HEK293 (cell line): ENCODE results near the gene TRAPPC12.

Experiments
- CTCF ChIA-PET: fragments of 350-600 bp; formaldehyde crosslinking; extraction: SDS; loops from one replicate; lab custom pipeline; 2021; ENCODE audit warnings: antibody characterized with exemption; lab: Yijun Ruan, JAX
- POLR2A ChIA-PET: fragments of 300-600 bp; formaldehyde crosslinking; extraction: SDS; loops from one replicate; lab custom pipeline; 2020; ENCODE audit warnings: antibody characterized with exemption, inconsistent platforms; lab: Yijun Ruan, JAX
- H3K27ac ChIP-seq: fragments of 200-500 bp; sonication (Bioruptor generic); 2 replicates; pipeline ENCODE4 v1.5.1; 2014; ENCODE audit warnings: low read depth, low read length, control low read depth, inconsistent platforms; ENCODE audit errors: extremely low read depth
- H3K36me3 ChIP-seq, 2 experiments: fragments of 200-500 bp in 1 of 2; sonication (Bioruptor generic) in 1 of 2; 1 replicate in 1 of 2; 2 replicates in 1 of 2; pipeline ENCODE4 v1.5.1; 2014 to 2017; ENCODE audit warnings: inconsistent platforms in 2 of 2, low read length in 2 of 2; ENCODE audit not compliant: control insufficient read depth in 2 of 2, insufficient read depth in 1 of 2
- H3K4me1 ChIP-seq: fragments of 200-500 bp; sonication (Bioruptor generic); 2 replicates; pipeline ENCODE4 v1.5.1; 2014; ENCODE audit warnings: mild to moderate bottlenecking, low read length, inconsistent platforms; ENCODE audit not compliant: control insufficient read depth, insufficient read depth
- H3K4me3 ChIP-seq: 2 replicates; pipeline ENCODE4 v1.5.1; 2011; ENCODE audit warnings: low read depth, mild to moderate bottlenecking, control low read depth, low read length, moderate library complexity
- H3K9me3 ChIP-seq: fragments of 200-500 bp; sonication (Bioruptor generic); 2 replicates; pipeline ENCODE4 v1.5.1; 2014; ENCODE audit warnings: low read depth, low read length, inconsistent platforms; ENCODE audit not compliant: control insufficient read depth, insufficient read depth
- GLIS1 ChIP-seq: fragments of 450-650 bp; formaldehyde crosslinking; IDR thresholded peaks from 2 replicates; pipeline ENCODE4 v1.5.1; 2016; ENCODE audit warnings: missing biosample characterization, missing genetic modification characterization
- KLF10 ChIP-seq: fragments of 450-650 bp; IDR thresholded peaks from 2 replicates; pipeline ENCODE4 v1.5.1; 2018; ENCODE audit warnings: missing biosample characterization, mild to moderate bottlenecking, missing genetic modification characterization
- KLF17 ChIP-seq: fragments of 450-650 bp; formaldehyde crosslinking; IDR thresholded peaks from 2 replicates; pipeline ENCODE4 v1.5.1; 2016; ENCODE audit warnings: missing biosample characterization, missing genetic modification characterization
- KLF8 ChIP-seq: fragments of 450-650 bp; formaldehyde crosslinking; IDR thresholded peaks from 2 replicates; pipeline ENCODE4 v1.5.1; 2016; ENCODE audit warnings: missing biosample characterization, missing genetic modification characterization
- KLF9 ChIP-seq: fragments of 450-650 bp; formaldehyde crosslinking; IDR thresholded peaks from 2 replicates; pipeline ENCODE4 v1.5.1; 2016; ENCODE audit warnings: missing biosample characterization, missing genetic modification characterization, low read depth
- MEIS1 ChIP-seq: sonication (generic); formaldehyde crosslinking; IDR thresholded peaks from 2 replicates; pipeline ENCODE4 v1.8.1; 2022; ENCODE audit warnings: missing genetic modification reagents, mild to moderate bottlenecking, borderline replicate concordance
- PATZ1 ChIP-seq: fragments of 450-650 bp; formaldehyde crosslinking; IDR thresholded peaks from 2 replicates; pipeline ENCODE4 v1.5.1; 2016; ENCODE audit warnings: missing biosample characterization, missing genetic modification characterization
- PRDM10 ChIP-seq: fragments of 450-650 bp; formaldehyde crosslinking; IDR thresholded peaks from 2 replicates; pipeline ENCODE4 v1.5.1; 2016; ENCODE audit warnings: missing biosample characterization, missing genetic modification characterization
- SETDB1 ChIP-seq: IDR thresholded peaks from one replicate; pipeline ENCODE4 v1.6.1; 2017; ENCODE audit warnings: mild to moderate bottlenecking, low read length, moderate library complexity, mixed read lengths; ENCODE audit not compliant: insufficient read length
- YY1 ChIP-seq: fragments of 450-650 bp; formaldehyde crosslinking; IDR thresholded peaks from 2 replicates; pipeline ENCODE4 v1.5.1; 2018; ENCODE audit warnings: missing biosample characterization, missing genetic modification characterization
- ZBTB26 ChIP-seq: fragments of 450-650 bp; formaldehyde crosslinking; optimal IDR thresholded peaks from 2 replicates; pipeline ENCODE3; 2016; ENCODE audit warnings: missing biosample characterization, mild to moderate bottlenecking, missing genetic modification characterization
- ZFP69B ChIP-seq: fragments of 450-650 bp; formaldehyde crosslinking; IDR thresholded peaks from 2 replicates; pipeline ENCODE4 v1.5.1; 2016; ENCODE audit warnings: missing biosample characterization, missing genetic modification characterization
- ZNF146 ChIP-seq: fragments of 450-650 bp; formaldehyde crosslinking; IDR thresholded peaks from 2 replicates; pipeline ENCODE4 v1.5.1; 2016; ENCODE audit warnings: missing biosample characterization, missing genetic modification characterization
- ZNF214 ChIP-seq: fragments of 450-650 bp; formaldehyde crosslinking; IDR thresholded peaks from 2 replicates; pipeline ENCODE4 v1.5.1; 2017; ENCODE audit warnings: missing biosample characterization, mild to moderate bottlenecking, missing genetic modification characterization, borderline replicate concordance
- ZNF248 ChIP-seq: fragments of 450-650 bp; formaldehyde crosslinking; IDR thresholded peaks from 2 replicates; pipeline ENCODE4 v1.5.1; 2017; ENCODE audit warnings: missing biosample characterization, missing genetic modification characterization
- ZNF335 ChIP-seq: fragments of 450-650 bp; formaldehyde crosslinking; conservative IDR thresholded peaks from 2 replicates; pipeline ENCODE4 v1.5.1; 2016; ENCODE audit warnings: missing biosample characterization, missing genetic modification characterization
- ZNF394 ChIP-seq: fragments of 450-650 bp; formaldehyde crosslinking; IDR thresholded peaks from 2 replicates; pipeline ENCODE4 v1.5.1; 2016; ENCODE audit warnings: missing biosample characterization, missing genetic modification characterization, mild to moderate bottlenecking, moderate library complexity, borderline replicate concordance
- ZNF501 ChIP-seq: fragments of 450-650 bp; formaldehyde crosslinking; IDR thresholded peaks from 2 replicates; pipeline ENCODE4 v1.5.1; 2016; ENCODE audit warnings: missing biosample characterization, missing genetic modification characterization
- ZNF610 ChIP-seq: fragments of 450-650 bp; formaldehyde crosslinking; IDR thresholded peaks from 2 replicates; pipeline ENCODE4 v1.5.1; 2016; ENCODE audit warnings: missing biosample characterization, missing genetic modification characterization, borderline replicate concordance
- ZNF629 ChIP-seq: fragments of 450-650 bp; formaldehyde crosslinking; IDR thresholded peaks from 2 replicates; pipeline ENCODE4 v1.5.1; 2017; ENCODE audit warnings: missing biosample characterization, missing genetic modification characterization
- ZNF658 ChIP-seq: fragments of 450-650 bp; formaldehyde crosslinking; IDR thresholded peaks from 2 replicates; pipeline ENCODE4; 2016; ENCODE audit warnings: missing biosample characterization, missing genetic modification characterization
- ZNF664 ChIP-seq: fragments of 450-650 bp; formaldehyde crosslinking; IDR thresholded peaks from 2 replicates; pipeline ENCODE4 v1.5.1; 2016; ENCODE audit warnings: missing biosample characterization, missing genetic modification characterization
- ZNF692 ChIP-seq: fragments of 450-650 bp; formaldehyde crosslinking; IDR thresholded peaks from 2 replicates; pipeline ENCODE4 v1.5.1; 2016; ENCODE audit warnings: missing biosample characterization, missing genetic modification characterization
- ZNF76 ChIP-seq: fragments of 450-650 bp; formaldehyde crosslinking; IDR thresholded peaks from 2 replicates; pipeline ENCODE4; 2016; ENCODE audit warnings: low read depth, missing biosample characterization, missing genetic modification characterization, borderline replicate concordance
- ZNF837 ChIP-seq: fragments of 450-650 bp; formaldehyde crosslinking; IDR thresholded peaks from 2 replicates; pipeline ENCODE4 v1.5.1; 2016; ENCODE audit warnings: missing biosample characterization, missing genetic modification characterization
- ZSCAN30 ChIP-seq: fragments of 450-650 bp; IDR thresholded peaks from 2 replicates; pipeline ENCODE4 v1.5.1; 2018; ENCODE audit warnings: missing biosample characterization, mild to moderate bottlenecking, missing genetic modification characterization, moderate library complexity
- ZXDB ChIP-seq: fragments of 450-650 bp; formaldehyde crosslinking; IDR thresholded peaks from 2 replicates; pipeline ENCODE4 v1.5.1; 2016; ENCODE audit warnings: missing biosample characterization, missing genetic modification characterization

TRAPPC12 gene

GRCh38 chr2:3519255-3520205 lies 140.0 kb downstream of the TRAPPC12 start, which contains the start of gene ADI1:
ADI1 (minus strand) TSS chr2:3519531; CDS start chr2:3519487, 44 bp downstream.
- ChIA-PET CTCF (no interaction called here), POLR2A (interaction anchor here (0.8 to 2.6 kb wide), 10 partner anchors 15 to 142 kb away, joined by 3 to 19 read pairs (median 4); partner anchors contain the start of genes EIPR1, RNASEH1, RPS7 and TRAPPC12)
- H3K4me3 ChIP-seq, result peak within 1 kb of the TSS; percentile 91
- peaks cover 0 to 8% of the 10 kb centered on the region in 2 experiments; a peak in 1 of 3 replicates for H3K36me3 ChIP-seq
- H3K4me1 ChIP-seq, result 0 out of 2 replicates have a peak, but pooled peaks cover 5% of the 10 kb centered on the region
- no peaks in the 10 kb centered on the region for H3K9me3 ChIP-seq
- H3K27ac ChIP-seq, result peak within 1 kb of the TSS; percentile 92
- TF ChIP-seq ZNF248 (tag by site-specific recombination) (no peak), KLF17 (tag by site-specific recombination) (0 out of 2 replicates have a peak, but pooled peaks have one; percentile 49), KLF10 (peak; percentile 97), ZNF501 (tag by site-specific recombination) (peak; percentile 58; the same call in 1 of the 2 replicates), ZNF629 (0 out of 2 replicates have a peak, but pooled peaks have one; percentile 38), YY1 (tag by site-specific recombination) (peak; percentile 60; the same call in 1 of the 2 replicates), ZBTB26 (tag by site-specific recombination) (peak; percentile 95), ZSCAN30 (tag by site-specific recombination) (peak; percentile 72; the same call in 1 of the 2 replicates), SETDB1 (no peak), ZNF692 (tag by site-specific recombination) (peak; percentile 73), ZFP69B (tag by site-specific recombination) (0 out of 2 replicates have a peak, but pooled peaks have one; percentile 48), ZNF335 (tag by site-specific recombination) (peak; percentile 94), ZNF658 (tag by site-specific recombination) (no peak), ZNF394 (tag by site-specific recombination) (peak; percentile 50; the same call in 1 of the 2 replicates), ZNF837 (tag by site-specific recombination) (0 out of 2 replicates have a peak, but pooled peaks have one; percentile 23), KLF8 (tag by site-specific recombination) (peak; percentile 65; the same call in 1 of the 2 replicates), ZNF664 (tag by site-specific recombination) (no peak), ZNF214 (tag by site-specific recombination) (no peak), ZNF76 (tag by site-specific recombination) (peak; percentile 43; the same call in 1 of the 2 replicates), KLF9 (tag by site-specific recombination) (peak; percentile 49; the same call in 1 of the 2 replicates), ZNF610 (tag by site-specific recombination) (peak; percentile 27; the same call in 1 of the 2 replicates), GLIS1 (tag by site-specific recombination) (no peak), ZXDB (tag by site-specific recombination) (peak; percentile 75), PRDM10 (tag by site-specific recombination) (peak; percentile 31; the same call in 1 of the 2 replicates), PATZ1 (0 out of 2 replicates have a peak, but pooled peaks have one; percentile 15), ZNF146 (tag by site-specific recombination) (no peak), MEIS1 (CRISPR knock-in tag) (no peak)
